GM21367 (cell line): ENCODE results near the gene GPD1L.

ENCODE experiments used
- ATAC-seq: cut with Tn5 transposase; IDR thresholded peaks from one replicate; pipeline ENCODE4 v1.9.1; 2021; ENCODE audit not compliant: unreplicated experiment

The GPD1L gene

GRCh38 chr3:32217339-32217738, 110.9 kb downstream of the GPD1L start:
- no peak for ATAC-seq
